ENCODE measurements around the gene PHF19.
A peak's percentile ranks its signal among the peaks of the same experiment; 100 is the strongest.

Gene PHF19

DNA sequence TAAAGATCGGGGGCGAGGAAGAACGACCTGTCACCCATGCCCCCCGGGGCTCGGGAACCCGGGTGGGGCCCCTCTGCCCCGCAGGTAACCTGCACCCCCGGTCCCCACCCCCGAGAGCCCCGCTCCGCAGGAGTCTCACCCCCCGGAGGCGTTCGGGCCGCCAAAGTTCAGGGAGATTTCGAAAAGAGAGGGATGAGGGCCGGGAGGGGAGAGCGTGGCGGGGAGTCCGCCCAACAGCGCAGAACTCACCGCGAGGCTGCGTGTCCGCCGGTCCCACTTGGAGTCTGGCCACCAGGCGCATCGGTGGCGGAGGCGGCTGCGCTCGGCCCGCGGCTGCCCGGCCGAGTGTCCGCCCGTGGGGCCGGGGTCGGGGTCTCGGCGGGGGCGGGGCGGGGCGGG, at the start of gene PHF19:
Gene PHF19, minus strand, starts transcription at position 347 of the 399 bp plus-strand sequence. CDS start 2,447 bp downstream, outside the sequence.
- peak; percentile 41 for DNase-seq

DNA sequence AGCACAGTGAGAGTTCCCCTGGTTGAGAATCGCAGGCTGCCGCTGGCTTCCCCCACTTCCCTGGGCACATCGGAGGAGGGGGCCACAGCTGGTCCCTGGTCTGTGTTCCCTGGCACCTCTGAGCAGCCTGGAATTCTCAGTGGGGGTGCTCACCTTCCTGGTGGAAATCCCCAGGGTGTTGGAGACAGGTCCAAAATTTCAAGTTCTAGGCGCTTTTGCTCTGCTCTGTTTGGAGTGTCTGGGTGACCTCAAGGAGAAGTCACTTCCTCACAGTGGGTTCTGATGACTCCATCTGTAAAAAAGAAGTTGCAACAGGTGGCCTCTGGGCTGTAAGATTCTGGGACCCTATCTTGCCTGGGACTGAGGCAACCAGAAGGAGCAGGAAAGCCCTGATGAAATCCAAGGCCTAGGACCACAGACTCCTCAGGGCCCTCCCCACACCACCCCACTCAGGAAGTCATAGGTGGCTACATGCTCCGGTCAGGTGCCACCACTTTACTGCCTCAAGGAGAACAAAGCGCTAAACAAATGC, 49.5 kb upstream of the PHF19 start, which contains the start of gene TRAF1:
Gene TRAF1, minus strand, starts transcription at position 400 of the 532 bp plus-strand sequence. CDS start 721 bp downstream, outside the sequence.
- DNase-seq, result no peak

DNA sequence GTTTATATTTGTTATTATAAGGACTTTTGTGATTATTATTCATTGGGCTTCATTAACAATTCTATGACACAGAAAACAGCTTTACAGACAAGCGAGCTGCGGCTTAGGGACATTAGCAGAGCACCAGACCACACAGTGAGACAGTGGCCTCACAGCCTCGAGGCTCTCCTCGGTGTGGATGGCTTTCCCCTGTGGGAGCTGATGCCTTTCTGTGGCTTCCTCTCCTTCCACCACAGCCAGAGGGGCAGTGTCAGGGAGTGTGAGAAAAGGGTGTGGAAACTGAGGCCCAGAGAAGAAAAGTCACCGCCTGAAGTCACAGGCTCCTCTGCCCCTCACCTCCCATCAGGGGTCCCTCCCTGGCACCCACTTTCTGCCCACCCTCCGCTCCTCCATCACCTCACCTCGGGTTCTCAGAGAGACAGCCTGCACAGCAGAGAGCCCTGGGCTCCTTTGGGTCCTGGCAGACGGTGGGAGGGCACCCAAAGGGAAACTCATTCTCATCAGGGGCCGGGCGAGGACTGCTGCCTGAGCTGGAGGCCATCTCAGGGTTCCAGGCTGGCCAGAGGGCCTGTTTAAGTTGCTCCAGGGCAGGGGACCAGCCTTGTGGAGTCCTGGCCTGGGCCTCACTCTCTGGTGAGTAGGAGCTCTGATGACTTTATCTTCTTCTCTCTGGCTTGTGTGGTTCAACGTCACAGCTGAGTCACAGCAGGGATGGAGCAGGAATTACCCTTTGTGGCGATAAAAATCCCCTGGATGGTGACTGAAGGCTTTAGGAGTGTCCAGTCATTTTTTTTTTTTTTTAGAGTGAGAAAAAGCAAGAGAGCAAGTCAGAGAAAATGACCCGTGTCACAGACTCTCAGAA, 48.8 kb upstream of the PHF19 start:
- DNase-seq, result no peak

DNA sequence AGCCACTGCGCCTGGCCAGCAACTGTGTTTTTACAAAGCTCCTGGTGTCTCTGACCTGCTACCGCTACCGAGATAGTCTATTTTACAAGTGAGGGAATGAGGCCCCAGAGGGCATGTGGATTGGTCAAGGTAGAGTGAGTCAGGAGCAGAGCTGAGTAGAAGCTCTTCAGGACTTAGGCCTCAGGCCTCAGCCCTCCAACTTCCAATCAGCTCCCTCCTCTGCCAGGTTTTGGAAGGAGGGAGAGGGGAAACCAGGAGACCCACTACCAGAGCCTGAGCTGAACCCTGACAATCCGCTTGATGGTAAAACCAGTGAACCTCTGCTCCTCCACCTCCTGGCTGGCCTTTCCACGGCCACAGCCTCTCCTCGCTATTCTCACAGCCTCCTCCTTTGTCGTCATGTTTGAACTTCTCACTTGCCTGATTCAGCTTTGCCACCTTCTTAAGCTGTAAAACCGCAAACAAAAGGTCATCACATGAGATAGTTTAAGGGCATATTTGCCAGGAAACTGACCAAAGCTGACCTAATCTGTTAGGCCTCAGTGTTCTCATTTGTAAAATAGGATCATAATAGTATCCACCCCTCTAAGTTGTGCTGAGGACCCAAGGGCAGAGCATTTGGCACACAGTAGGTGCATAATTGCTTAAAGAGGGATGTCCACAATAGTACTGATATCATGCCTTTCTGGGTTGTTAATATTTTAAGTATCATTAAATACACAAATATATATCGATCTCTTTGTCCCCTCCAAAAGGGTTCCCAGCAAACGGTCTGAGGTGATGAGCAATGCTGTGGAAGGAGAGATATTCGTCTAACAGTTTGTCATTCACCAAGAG, 47.9 kb upstream of the PHF19 start:
- no peak for DNase-seq

DNA sequence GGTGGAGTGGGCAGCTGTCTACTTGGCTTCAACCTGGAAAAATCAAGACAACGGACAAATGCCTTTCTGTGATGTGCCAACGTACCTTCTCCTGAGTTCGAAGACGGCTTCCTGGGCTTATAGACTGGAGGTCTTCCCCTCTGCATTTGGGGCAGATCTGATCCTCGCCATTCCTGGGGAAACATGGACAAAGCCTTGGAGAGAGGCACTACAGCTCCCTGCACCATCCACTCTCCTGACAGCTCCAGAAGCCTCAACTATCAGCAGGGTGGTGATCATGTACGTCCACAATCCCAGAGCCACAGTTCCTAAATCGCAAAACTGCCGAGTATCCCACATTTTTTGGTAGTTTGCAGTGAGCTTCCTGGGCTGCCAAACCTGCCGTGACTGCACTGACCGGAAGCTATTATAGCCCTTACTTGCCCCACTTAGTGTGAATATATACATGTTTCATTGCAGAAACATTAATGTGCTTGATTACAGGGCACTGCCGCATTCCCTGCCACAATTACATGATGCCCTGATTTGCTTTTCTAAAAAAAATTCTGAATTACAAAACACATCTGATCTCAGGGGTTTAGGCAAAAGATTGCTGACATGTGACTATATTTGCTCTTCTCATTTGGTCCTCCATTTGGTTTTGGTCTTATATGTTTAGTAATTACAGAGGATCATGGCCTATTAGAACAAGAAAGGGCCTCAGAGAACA, 46.8 kb upstream of the PHF19 start:
- DNase-seq, result no peak

DNA sequence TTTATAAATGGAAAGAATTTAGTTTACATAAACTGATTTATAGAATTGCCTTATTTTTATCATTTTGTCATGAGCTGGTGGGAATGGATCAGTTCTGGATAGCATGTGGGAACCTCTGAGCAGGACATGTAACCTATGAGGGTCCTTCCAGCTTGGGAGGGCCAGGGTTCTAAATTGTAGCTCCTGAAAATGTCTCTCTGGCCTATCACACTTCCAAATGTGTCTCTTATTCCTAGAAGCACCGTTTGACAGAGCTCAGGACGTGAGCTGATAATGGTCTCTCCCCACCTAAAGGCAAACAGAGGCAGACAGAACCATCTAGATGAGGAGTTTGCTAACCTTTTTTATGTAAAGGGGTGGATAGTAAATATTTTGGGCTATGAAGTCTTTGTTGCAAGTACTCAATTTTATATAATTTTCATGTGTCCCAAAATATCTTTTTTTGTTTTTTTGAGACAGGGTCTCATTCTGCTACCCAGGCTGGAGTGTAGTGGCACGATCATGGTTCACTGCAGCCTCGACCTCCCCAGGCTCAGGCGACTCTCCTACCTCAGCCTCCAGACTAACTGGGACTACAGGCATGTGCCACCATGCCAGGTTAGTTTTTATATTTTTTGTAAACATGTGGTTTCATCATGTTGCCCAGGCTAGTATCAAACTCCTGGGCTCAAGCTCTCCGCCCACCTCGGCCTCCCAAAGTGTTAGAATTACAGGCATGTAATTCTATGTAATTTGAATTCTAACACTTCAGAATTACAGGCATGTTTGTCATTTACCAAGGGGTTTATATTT, 45.6 kb upstream of the PHF19 start:
- no peak for DNase-seq

DNA sequence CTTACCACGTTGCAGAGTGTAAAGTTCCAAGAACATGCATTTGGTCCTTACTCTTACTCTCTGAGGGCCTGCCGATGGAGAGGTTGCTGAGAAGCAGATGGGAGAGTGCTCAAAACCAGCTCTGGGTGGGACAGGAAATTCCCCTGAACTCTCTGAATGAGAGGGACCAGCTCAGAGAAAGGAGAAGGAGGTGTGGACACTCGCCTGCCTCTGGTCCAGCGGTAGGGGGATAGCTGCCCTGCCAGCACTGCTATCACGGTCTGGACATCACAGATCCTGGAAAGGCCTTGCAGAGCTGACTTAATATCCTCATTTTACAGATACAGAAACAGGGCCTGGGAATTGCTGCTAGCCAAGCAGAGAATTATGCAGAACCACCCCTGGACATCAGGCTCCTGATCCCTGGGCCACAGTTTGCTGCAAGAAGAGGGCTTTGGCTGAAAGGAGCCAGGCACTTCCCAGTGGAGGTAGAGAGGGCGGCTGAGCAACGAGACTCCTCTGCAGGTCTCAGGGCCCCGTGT, 44.7 kb upstream of the PHF19 start:
- DNase-seq, result no peak

DNA sequence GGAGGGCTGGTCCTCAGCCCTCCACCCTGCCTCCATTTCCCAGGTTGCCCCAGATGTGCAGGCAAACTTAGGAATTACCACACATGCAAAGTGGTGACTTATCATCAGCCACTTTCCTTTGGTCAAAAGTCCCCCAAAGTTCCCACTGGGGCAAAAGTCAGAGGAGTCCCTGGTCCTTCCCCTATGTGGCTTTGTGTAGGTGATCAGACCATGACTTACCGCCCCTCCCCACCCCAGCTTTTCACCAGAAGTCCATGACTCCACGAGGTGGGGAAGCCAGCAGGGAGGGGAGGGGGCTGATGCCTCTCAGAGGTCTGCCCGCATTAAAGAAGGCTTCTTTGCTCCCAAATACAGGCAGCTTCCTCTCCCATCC, 43.8 kb upstream of the PHF19 start:
- DNase-seq, result no peak

DNA sequence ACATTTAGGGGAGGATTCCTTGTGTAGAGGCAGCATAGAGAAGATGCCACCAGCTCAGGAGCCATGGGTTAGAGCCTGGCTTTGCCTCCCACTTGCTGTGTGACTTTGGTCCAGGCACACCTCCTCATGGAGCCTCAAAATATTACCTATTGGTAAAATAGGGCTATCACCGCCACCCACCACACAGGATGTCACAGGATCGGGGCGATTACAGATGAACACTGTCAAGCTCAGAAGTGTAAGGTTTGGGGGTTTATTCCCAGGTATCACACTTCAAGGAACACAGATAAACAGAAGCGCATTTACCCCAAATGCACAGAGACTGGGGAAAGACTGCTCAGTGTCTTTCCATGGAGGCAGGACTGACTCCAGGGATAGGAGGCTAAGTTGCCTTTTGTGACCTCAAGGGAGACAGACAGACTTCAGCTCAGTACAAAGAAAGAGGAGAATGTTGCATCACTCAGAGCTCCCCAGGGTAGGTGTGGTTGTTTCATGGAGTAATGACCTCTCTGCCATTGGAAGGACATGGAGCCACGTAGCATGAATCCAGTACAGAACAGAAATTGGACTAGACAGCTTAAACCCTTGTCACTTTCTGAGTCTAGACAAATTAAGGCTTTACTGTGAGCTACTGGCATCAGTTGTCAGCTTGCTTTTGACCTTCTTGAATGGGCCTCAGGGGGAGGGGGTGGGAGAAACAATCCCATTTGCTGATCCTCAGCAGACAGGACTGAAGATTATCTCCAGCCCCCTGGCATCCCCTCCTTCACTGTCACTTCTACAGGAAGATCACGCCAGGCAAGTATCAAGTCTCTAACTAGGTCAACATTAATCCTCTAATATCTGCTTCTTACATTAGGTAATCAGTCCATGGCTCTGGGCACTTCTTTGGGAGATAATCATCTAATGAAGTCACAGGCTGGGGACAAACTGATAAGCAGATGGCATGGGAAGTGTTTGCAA, 43.1 kb upstream of the PHF19 start:
- no peak for DNase-seq

DNA sequence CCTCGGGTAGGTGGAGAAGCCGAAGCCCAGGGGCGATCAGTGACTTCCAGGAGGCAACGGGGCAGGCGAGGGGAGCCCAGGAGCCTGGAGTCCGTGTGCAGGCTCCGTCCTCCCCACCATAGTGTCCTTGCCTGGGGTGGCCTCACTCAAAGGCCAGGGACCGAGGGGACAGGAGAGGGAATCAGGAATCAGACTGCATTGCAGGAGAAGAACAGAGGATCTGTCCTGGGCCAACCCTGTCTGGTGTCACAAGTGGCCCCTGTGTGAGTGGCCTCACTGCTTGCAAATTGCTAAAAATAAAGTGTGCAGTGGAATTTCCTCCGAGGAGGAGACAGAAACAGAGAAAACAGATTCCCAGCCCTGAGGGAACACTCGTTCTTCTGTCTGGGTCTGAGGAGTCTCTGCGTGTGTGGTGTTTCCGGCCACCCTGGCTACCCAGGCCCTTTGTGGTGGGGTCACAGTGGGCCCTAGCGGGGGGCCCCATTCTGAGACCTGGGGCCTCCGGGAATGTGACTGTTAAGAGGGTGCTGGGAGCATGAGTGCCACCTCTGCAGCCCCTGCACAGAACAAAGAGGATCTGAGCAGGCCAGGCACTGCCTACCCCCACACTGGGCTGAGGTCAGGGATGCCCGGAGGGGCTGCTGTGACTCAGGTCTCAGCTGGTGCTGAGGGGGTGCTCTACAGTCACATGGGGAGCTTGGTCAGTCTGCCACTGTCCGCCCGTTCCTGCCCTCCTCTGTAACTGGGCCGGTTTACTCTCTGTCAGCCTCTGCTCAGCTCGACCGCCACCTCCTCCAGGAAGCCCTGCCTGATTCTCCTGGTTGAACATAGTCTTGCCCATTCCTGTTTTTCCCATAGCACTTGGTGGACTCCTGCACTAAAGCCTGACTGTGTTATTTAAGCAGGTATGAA, 42.2 kb upstream of the PHF19 start:
- no peak for DNase-seq

DNA sequence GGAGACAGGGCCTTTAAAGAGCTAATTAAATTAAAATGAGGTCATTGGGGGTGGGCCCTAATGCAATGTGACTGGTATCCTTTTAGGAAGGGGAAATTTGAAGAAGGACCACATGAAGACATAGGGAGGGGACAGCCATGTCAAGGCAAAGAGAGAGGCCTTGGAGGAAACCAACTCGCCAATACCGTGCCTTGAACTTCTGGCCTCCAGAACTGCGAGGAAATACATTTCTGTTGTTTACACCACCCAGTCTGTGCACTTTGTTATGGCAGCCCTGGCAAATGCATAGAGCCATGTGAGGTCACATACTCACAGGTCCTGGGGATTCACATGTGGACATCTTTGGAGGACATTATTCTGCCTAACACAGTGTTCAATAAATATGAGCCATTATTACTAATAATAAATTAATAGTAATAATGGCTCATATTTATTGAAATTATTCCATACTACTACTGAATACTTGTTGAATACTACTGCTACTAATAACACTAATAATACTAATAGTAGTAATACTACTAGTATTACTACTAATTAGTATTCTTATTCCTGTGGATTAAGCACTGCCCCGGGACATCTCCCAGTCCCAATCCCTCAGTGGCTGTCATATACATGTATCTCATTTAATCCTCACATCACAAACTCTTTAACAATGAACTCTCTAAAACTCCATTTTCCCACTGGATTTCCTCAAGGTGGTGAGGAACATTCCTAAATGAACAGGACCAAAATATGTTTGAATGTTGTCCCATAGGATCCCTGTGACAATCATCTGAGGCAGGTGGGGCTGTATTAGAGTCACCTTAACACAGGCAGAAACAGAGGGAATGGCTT, 41.2 kb upstream of the PHF19 start:
- DNase-seq, result no peak

DNA sequence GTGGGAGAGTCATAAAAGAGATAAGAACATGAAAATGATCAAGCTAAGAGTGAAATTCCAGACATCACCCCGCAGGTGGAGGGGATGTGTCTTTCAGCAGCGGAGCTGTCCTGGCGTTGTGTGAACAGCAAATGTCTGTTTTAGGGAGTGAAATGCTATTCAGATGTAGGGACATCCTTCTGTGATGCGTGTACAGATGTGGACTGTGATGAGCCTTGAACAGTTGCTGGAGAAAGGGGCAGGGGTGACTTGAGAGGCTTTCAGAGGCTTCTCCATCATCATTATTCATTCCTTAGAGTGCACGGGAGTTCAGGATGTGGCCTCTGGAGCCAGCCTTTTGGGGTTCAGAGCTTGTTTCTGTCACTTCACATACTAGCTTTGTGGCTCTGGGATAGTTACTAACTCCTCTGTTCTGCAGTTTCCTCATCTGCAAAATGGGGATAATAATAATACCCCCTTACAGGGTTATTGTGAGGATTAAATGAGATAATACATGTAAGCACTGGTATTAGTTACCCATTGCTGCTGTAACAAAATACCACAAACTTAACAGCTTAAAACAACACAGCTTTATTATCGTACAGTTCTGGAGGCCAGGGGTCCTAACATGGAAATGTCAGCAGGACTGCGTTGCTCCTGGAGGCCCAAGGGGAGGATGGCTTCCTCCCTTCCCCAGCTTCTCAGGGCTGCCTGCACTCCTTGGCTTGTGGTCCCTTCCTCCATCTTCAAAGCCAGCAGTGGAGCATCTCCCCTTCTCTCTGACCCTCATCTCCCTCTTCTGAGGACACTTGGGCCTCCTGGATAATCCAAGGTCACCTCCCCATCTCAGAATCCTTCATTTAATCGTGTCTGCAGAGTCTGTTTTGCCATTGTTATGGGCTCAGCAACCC, 40.2 kb upstream of the PHF19 start:
- no peak for DNase-seq

DNA sequence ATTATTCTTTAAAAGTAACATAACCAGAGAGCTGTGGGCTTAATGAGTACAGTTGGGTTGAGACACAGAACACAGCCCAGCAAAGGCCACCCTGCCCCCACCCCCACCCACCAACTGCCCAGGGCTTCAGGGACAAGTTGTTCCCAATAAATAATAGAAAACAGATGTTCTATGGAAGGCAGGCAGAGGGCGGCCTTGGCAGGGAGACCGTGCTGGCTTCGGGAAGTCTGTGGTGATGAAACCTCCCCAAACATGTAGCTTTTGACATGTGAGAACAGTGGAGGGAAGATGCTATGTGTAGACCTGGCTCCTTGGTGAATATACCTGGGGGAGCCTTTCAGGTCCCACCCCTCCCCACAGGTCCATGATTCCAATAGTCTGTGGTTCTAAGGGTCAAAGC, 39.6 kb upstream of the PHF19 start:
- DNase-seq, result no peak

DNA sequence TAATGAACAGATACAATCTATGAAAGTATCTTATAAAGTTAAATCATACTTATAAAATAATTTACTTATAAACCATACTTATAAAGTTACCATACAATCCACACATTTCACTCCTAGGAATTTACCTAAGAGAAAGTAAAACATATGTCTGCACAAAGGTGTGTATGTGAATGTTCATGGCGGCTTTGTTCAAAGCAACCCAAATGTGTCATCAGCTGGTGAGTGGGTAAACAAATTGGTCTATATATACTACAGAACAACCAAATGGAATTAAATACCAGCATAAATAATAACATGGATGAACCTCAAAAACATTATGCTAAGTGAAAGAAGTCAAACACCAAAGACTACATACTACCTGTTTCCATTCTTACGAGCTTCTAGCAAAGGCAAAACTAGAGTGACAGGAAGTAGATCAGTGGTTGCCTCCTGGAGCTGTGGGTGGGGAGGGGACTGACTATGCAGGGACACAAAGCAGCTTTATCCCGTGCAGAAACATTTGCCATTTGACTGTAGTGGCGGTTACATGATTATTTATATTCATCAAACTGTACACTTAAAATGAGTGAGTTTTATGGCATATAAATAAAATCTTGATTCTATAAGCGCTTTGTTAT, 39.0 kb upstream of the PHF19 start:
- DNase-seq, result no peak

DNA sequence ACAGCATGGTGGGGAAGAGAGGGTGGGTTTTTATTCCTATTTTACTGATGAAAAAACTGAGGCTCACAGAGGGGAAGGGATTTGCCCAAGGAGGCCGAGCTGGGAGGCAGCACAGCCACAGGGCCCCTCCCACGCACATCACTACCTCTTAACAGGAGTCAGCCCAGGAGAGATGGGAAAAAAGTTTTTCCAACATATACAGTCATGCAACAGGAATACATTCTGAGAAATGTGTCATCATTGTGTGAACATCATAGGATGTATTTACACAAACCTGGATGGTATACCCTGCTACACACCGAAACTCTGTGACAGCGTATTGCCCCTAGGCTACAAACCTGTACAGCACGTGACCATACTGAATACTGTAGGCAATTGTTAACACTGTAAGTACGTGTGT, 38.0 kb upstream of the PHF19 start:
- no peak for DNase-seq

DNA sequence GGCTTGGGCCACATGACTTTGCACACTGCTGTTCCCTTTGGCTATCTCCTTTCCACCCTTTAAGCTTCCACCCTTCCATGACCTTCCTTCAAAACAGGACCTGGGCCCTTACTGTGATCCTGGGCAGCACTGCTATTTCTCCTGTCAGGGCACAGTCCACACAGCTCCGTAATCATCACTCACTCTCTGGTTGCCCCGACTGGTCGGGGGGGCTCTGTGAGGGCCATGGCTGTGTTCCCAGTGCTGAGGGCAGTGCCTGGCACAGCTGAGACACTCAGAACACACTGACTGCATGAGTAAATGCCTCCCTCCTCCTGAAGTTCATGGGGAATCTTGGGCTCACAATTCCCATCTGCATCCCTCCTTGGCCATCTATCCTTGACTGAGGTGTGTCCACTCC, 37.4 kb upstream of the PHF19 start:
- DNase-seq, result no peak

DNA sequence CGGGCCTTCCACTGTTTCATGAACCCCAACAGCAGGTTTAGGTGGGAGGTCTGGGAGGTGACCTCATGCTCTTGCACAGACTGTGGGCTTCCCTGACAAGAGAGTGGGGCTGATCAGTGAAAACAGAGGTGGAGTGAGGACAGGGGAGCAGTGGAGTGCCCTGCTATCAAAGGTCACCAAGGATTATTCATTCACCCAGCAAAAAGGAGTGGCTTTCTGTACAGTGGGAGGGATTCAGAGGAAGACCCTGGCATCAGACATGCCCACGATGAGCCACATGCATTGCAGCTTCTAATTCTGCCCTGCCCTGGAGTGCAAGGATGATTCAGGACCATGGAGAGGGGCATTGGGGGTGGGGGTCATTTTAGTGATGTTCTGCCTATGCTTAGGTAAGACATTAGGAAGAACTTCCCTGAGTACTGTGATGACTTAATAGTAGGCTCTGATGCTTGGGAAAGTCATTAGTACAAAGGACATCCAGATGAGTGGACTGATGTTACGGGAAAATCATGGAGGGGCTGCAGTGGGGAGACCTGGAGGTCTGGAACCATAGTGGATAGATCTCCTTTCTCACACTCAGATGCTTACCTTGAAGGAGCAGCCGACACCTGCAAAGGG, 36.8 kb upstream of the PHF19 start:
- no peak for DNase-seq
